Central memory CD8-positive, alpha-beta T cell (primary cell): ENCODE data around the gene LPCAT1.
"Not testable (repeated sequence)": the region's sequence is repeated elsewhere in the genome, so short reads cannot be mapped to it uniquely, and the experiment has no call there.

Experiments
- ATAC-seq: fragments of 150-1000 bp; cut with Tn5 transposase; replicated peaks from 2 replicates; pipeline ENCODE4 v1.10.0; 2022; ENCODE audit warnings: mild to moderate bottlenecking, moderate FRiP score, moderate number of reproducible peaks; ENCODE audit not compliant: poor library complexity, severe bottlenecking; ENCODE audit errors: extremely low read depth
- DNase-seq, 2 donors: peaks; one replicate each; pipeline ENCODE4 v3.0.0; 2021; ENCODE audit warnings: low spot score in 2 of 2
- H3K27ac Mint-ChIP-seq: one replicate; pipeline ENCODE4 v1.8.0; 2022; ENCODE audit warnings: low read depth, mild to moderate bottlenecking, moderate library complexity, mixed read lengths
- H3K27me3 Mint-ChIP-seq: one replicate; pipeline ENCODE4 v1.8.0; 2022; ENCODE audit warnings: mixed read lengths
- H3K36me3 Mint-ChIP-seq: one replicate; pipeline ENCODE4 v1.8.0; 2022; ENCODE audit warnings: mild to moderate bottlenecking, moderate library complexity, mixed read lengths; ENCODE audit not compliant: insufficient read depth
- H3K4me1 Mint-ChIP-seq: one replicate; pipeline ENCODE4 v1.8.0; 2022; ENCODE audit warnings: mixed read lengths
- H3K4me3 Mint-ChIP-seq: one replicate; pipeline ENCODE4 v1.8.0; 2022; ENCODE audit warnings: mild to moderate bottlenecking, moderate library complexity, mixed read lengths
- H3K9me3 Mint-ChIP-seq: one replicate; pipeline ENCODE4 v1.8.0; 2022; ENCODE audit warnings: mixed read lengths

Gene LPCAT1

DNA sequence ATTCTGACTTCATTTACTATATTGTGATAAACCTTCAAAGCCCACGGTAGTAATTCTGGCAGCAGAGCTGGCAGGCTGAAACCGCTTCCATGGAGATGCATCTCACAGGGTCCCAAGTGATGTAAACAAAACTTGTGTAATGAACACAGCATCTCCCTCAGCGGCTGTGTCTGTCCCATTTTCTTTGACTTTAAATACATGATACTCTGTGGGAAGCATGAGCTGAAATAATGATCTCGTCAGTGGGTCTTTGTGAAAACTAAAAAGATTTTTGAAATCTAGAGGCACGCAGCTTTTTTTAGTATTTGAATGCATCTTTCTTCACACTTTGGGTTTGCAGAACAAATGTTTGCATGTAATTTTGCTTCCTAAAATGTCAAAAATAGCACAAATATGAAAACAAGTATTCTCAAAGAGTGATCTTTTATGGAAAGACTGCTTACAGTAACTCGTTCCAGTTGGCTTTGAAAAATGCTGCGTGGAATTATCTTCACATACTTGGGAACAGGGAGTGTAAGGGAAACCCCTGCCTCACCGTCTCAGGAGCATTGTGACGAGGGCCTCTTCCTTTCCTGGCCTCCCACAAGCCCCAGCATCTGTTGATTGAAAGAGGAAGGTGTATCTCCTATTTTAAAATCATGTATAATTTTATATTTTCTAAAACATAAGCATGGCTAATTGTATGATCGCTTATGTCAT lies 18.1 kb upstream of the LPCAT1 start:
- H3K27me3 Mint-ChIP-seq = no peaks in the 10 kb centered on the region
- H3K36me3 Mint-ChIP-seq = peaks cover 5% of the 10 kb centered on the region
- ATAC-seq (no peak), DNase-seq (peak in 1 of 2 donors; percentile 3)
- no peak overlapping the region for H3K4me3 Mint-ChIP-seq
- no peaks in the 10 kb centered on the region for H3K9me3 Mint-ChIP-seq
- H3K4me1 Mint-ChIP-seq = peaks cover 24% of the 10 kb centered on the region
- no peak overlapping the region for H3K27ac Mint-ChIP-seq

DNA sequence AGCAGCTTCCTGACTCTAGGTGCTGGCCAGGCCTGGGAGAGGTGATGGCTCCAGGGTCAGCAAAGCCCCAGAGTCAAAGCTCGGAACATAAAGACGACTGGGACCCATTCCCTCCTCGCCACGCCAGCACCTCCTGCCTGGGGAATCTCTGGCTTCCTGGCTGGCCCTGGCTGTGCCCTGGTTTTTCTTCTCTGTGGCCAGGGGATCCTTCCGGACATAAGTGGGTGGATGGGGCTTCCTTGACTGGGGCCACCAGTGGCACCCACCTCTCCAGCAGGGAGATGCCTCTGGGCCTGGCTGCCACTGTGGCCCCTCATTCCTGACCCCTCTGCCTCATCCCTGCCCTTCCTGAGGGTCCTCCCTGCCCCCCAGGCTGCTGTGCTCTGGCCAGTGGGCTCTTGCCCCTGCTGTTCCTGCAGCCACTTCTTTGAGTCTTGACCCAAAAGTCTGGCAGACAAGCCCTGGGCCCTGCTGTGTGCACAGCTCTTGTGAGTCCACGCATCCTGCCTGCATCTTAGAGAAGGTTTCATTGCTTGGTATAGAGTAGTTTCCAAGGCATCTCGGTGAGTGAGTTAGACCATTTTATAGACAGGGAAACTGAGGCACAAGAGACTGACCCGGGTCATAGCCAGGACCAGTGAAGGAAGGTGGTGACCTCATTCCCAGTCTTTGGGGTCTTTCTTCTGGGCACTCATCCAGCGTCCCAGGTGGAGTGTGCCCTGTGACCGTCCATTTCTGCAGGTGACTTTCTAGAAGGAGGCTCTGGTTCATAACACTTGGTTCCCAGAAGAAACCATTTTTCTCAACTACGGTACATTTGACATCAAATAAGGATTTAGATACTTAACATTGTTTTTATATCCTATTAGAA lies 17.3 kb upstream of the LPCAT1 start:
- ATAC-seq = no peak
- peak; percentile 6 to 8 for DNase-seq
- Mint-ChIP-seq H3K9me3 (no peaks in the 10 kb centered on the region), H3K4me3 (no peak overlapping the region), H3K4me1 (peaks cover 32% of the 10 kb centered on the region), H3K36me3 (peaks cover 12% of the 10 kb centered on the region), H3K27ac (peak overlapping the region; percentile 45), H3K27me3 (no peaks in the 10 kb centered on the region)

DNA sequence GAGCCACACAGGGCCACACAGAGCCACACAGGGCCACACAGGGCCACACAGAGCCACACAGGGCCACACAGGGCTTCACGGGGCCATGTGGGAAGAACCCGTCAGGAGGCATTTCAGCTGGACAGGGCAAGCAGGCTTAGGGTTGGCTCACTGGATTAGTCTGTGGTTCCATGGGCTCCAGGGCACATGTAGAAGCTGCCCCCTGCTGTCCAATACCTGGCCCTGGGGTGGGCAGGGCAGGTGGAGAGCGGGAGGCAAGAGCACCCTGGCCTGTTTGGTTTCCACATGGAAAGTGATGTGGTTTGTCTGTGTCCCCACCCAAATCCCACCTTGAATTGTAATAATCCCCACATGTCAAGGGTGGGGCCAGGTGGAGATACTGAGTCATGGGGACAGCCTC lies 16.4 kb upstream of the LPCAT1 start:
- no peaks in the 10 kb centered on the region for H3K27me3 Mint-ChIP-seq
- peaks cover 32% of the 10 kb centered on the region for H3K4me1 Mint-ChIP-seq
- peak; percentile 13 to 16 for DNase-seq
- no peak overlapping the region for H3K4me3 Mint-ChIP-seq
- peaks cover 11% of the 10 kb centered on the region for H3K36me3 Mint-ChIP-seq
- peak overlapping the region; percentile 45 for H3K27ac Mint-ChIP-seq
- no peak for ATAC-seq
- H3K9me3 Mint-ChIP-seq = no peaks in the 10 kb centered on the region

DNA sequence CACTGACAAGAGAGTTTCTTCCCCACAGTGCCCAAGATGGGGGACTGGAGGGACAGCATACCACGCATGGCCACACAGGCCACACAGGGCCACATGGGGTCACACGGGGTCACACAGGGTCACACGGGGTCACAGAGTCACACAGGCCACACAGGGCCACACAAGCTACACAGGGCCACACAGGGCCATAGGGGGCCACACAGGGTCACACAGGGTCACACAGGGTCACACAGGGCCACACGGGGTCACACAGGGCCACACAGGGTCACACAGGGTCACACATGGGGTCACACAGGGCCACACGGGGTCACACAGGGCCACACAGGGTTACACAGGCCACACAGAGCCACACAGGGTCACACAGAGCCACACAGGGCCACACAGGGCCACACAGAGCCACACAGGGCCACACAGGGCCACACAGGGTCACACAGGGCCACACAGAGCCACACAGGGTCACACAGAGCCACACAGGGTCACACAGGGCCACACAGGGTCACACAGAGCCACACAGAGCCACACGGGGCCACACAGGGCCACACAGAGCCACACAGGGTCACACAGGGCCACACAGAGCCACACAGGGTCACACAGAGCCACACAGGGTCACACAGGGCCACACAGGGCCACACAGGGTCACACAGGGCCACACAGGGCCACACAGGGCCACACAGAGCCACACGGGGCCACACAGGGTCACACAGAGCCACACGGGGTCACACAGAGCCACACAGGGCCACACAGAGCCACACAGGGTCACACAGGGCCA lies 15.8 kb upstream of the LPCAT1 start:
- H3K27me3 Mint-ChIP-seq, ATAC-seq, H3K4me3 Mint-ChIP-seq, H3K9me3 Mint-ChIP-seq: not testable (repeated sequence)
- Mint-ChIP-seq H3K4me1 (peaks cover 37% of the 10 kb centered on the region), H3K27ac (peak overlapping the region; percentile 93), H3K36me3 (peaks cover 11% of the 10 kb centered on the region)
- peak in 1 of 2 donors; percentile 7 for DNase-seq

DNA sequence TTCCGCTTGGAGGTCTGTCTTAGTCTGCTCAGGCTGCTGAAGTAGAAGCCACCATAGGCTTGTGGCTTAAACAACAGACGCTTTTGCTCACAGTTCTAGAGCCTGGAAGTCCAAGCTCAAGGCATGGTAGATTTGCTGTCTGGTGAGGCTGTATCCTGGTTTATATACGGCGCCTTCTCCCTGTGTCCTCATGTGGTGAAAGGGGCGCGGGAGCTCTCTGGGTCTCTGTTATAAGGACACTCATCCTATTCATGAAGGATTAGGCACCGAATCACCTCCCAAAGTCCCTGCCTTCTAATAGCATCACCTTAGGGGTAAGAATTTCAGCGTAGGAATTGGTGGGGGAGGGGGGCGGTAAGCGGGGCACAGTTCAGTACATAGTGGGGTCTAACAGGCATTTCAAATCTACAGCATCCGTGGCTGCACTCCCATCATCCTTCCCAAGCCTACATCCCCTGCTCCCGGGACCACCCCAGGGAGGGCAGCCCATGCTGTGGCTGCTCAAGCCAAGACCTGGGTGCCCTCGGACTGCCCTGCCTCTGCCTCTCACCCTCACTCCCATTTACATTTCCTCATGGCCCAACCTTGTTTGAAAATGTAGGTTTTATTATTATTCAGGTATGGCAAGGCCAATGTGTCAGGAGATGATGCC lies 15.1 kb upstream of the LPCAT1 start:
- peak in 1 of 2 donors; percentile 6 for DNase-seq
- H3K9me3 Mint-ChIP-seq = no peaks in the 10 kb centered on the region
- peak overlapping the region; percentile 93 for H3K27ac Mint-ChIP-seq
- no peaks in the 10 kb centered on the region for H3K27me3 Mint-ChIP-seq
- peaks cover 11% of the 10 kb centered on the region for H3K36me3 Mint-ChIP-seq
- peak overlapping the region; percentile 29 for H3K4me3 Mint-ChIP-seq
- ATAC-seq = no peak
- H3K4me1 Mint-ChIP-seq = peaks cover 37% of the 10 kb centered on the region

DNA sequence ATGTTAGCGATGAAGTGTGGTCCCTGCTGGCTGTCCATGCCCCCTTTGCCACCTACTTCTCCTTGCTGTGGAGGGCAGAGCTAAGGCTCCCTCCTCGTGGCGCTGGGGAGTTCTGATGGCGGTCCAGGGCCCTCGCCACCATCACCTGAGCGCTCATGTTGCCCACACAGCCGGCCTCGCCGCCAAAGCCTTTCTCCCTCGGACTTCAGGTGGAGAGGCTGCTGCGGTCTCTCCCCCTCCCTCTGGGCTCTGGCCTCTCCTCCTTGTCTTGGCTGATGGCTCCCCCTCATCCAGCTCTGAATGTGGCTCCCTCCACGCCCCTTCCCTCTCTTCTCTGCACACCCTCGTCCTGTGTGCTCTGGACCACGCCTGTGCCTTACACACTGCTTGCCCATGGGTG lies 14.5 kb upstream of the LPCAT1 start:
- DNase-seq = peak; percentile 7 to 8
- Mint-ChIP-seq H3K27me3 (no peaks in the 10 kb centered on the region), H3K27ac (peak overlapping the region; percentile 93), H3K4me3 (peak overlapping the region; percentile 29), H3K9me3 (no peaks in the 10 kb centered on the region), H3K4me1 (peaks cover 37% of the 10 kb centered on the region), H3K36me3 (peaks cover 11% of the 10 kb centered on the region)
- no peak for ATAC-seq

DNA sequence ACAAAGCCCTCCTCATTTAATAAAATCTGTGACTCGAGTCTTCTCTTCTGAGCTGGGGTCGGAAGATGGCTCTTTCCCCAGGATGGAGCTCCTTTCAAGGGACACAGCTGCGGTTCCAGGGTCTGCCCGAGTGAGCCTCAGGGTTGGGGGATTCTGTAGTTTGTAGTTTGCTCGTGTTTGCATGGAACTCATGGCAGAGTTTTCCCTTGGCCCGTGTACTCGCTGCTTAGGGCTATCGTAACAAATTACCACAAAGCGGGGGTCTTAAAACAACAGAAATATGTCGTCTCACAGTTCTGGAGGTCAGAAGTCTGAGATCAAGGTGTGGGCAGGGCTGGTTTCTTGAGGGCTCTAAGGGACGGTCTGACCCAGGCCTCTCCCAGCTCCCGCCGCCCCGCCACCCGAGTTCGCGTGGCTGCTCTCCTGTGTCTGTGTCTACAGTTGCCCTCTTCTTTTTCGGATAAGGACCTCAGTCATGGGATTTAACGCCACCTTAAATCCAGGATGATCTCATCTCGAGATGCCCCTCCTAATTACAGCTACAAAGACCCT lies 13.9 kb upstream of the LPCAT1 start:
- Mint-ChIP-seq H3K27ac (peak overlapping the region; percentile 98), H3K27me3 (no peaks in the 10 kb centered on the region), H3K36me3 (peaks cover 11% of the 10 kb centered on the region), H3K4me3 (no peak overlapping the region), H3K9me3 (no peaks in the 10 kb centered on the region), H3K4me1 (peaks cover 37% of the 10 kb centered on the region)
- DNase-seq = peak; percentile 2 to 8
- ATAC-seq = no peak

DNA sequence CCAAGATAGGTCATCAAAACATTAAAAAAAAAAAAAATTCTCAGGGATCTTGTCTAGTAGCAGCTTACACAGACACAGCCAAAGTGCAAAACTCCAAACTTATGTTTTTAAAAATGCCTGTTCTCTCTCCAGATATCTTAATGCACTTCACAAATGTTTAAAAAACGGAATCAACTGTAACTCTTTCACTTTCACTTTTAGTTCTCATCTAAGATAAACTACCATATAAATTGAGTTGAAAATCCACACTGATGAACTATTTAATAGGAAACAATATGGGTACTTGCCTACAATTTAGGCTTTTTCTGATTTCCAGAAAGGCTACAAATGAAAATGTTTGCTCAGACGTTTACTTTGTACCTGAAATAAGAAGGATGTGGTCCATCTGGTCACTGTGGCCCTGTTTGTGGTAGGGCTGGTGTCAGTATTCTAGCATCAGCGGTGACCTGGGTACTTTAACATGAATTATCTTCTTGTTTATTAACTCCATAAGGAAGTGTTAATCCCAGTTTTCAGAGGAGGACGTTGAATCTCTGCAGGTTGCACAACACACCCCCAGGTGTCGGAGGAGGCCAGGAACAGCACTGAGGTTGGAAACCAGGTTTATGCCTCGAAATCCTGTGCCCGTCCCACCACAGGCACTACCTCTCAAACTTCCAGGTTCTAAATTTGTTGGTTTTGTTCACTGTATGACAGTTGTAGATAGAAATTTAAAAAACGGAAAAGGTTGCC lies 13.3 kb upstream of the LPCAT1 start:
- ATAC-seq (peak; percentile 22), DNase-seq (peak in 1 of 2 donors; percentile 7)
- H3K9me3 Mint-ChIP-seq = no peaks in the 10 kb centered on the region
- peaks cover 11% of the 10 kb centered on the region for H3K36me3 Mint-ChIP-seq
- H3K27ac Mint-ChIP-seq = peak overlapping the region; percentile 98
- H3K27me3 Mint-ChIP-seq = no peaks in the 10 kb centered on the region
- H3K4me1 Mint-ChIP-seq = peaks cover 37% of the 10 kb centered on the region
- peak overlapping the region; percentile 75 for H3K4me3 Mint-ChIP-seq

DNA sequence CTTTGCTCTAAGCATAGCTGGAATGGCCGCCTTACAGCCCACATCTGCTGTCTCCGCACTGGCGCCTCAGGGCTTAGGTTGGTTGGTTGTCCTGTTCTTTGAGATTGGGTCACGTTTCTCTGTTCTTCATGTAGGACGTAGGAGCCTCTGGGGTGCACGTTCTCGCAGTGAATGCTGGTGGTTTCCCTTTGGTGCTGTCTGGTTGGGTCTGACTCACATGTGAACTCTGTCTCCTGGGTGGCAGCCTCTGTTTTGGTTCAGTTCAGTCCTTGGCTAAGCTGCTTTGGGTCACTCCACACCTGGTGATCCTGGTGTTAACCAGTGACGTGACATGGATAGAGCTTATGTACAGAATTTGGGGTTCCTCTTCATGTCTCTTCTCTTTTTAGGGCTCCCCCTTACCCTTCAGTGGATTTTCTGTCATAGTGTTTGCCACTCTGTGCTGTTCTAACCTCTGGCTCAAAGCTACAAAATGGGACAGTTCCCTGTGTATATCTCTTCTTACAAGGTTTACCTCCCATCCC lies 12.6 kb upstream of the LPCAT1 start:
- ATAC-seq (peak; percentile 98), DNase-seq (peak; percentile 51 to 78)
- Mint-ChIP-seq H3K9me3 (no peaks in the 10 kb centered on the region), H3K27ac (peak overlapping the region; percentile 98), H3K4me1 (peaks cover 37% of the 10 kb centered on the region), H3K27me3 (no peaks in the 10 kb centered on the region), H3K4me3 (peak overlapping the region; percentile 75), H3K36me3 (peaks cover 11% of the 10 kb centered on the region)

DNA sequence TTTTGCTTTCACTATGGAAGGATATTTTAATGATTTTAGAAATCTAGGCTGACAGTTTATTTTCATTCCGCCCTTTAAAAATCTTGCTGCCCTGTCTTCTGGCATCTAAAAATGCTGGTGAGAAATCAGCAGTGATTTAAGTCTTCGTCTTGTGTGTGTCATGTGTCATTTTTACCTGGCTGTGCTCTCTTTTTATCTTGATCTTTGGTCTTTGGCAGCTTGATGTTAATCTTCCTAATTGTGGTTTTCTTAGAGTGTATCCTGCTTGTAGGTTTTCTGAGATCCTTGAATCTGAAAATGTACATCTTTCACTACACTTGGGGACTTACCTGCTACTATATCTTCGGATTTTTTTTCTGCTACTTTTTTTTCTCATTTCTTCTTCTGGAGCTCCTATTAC lies 11.9 kb upstream of the LPCAT1 start:
- H3K4me1 Mint-ChIP-seq = peaks cover 37% of the 10 kb centered on the region
- H3K36me3 Mint-ChIP-seq = peaks cover 11% of the 10 kb centered on the region
- peak overlapping the region; percentile 98 for H3K27ac Mint-ChIP-seq
- no peaks in the 10 kb centered on the region for H3K27me3 Mint-ChIP-seq
- H3K4me3 Mint-ChIP-seq = peak overlapping the region; percentile 75
- no peaks in the 10 kb centered on the region for H3K9me3 Mint-ChIP-seq
- DNase-seq (peak in 1 of 2 donors; percentile 4), ATAC-seq (no peak)

DNA sequence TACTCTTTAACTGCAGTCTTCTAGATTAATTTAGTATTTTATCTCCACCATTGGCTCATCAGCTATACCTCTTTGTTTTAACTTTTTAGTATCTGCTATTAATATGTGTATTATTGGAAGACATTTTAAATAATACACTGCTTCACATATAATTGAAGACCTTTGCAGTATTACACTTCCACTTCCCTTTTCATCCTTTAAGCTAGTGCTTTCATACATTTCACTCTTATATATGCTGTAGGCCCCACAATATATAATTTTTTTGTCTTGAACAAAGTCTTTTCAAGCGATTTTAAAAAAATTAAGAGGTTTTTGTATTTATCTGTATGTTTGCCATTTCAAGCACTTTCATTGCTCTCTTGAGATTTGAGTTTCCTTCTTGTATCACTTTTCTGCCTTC lies 8.6 kb upstream of the LPCAT1 start:
- Mint-ChIP-seq H3K27ac (no peak overlapping the region), H3K4me3 (no peak overlapping the region), H3K36me3 (peaks cover 9% of the 10 kb centered on the region), H3K27me3 (no peaks in the 10 kb centered on the region), H3K4me1 (peaks cover 27% of the 10 kb centered on the region), H3K9me3 (no peaks in the 10 kb centered on the region)
- ATAC-seq (no peak), DNase-seq (no peak)
